Brain microvascular endothelial cell (primary cell): ENCODE measurements around the gene HES7.

Experiments
- DNase-seq: peaks from one replicate; pipeline ENCODE4 v3.0.0-alpha.2; 2020
- H3K27ac ChIP-seq: fragments of 250-450 bp; sonication (Bioruptor Pico); 2 replicates; pipeline ENCODE4 v1.5.1; 2020; ENCODE audit warnings: mild to moderate bottlenecking, moderate library complexity
- H3K27me3 ChIP-seq: fragments of 250-450 bp; sonication (Bioruptor Pico); replicated peaks from 2 replicates; pipeline ENCODE4 v1.5.1; 2020; ENCODE audit warnings: mild to moderate bottlenecking
- H3K36me3 ChIP-seq: fragments of 250-450 bp; sonication (Bioruptor Pico); replicated peaks from 2 replicates; pipeline ENCODE4 v1.5.1; 2020; ENCODE audit warnings: mild to moderate bottlenecking
- H3K4me3 ChIP-seq: 2 replicates; pipeline ENCODE4 v1.5.1; 2011; ENCODE audit warnings: low read depth, mild to moderate bottlenecking, control low read depth, low read length, moderate library complexity
- in situ Hi-C: cut with HindIII; loops from 2 replicates; pipeline ENCODE4 v1.10.0; 2017; ENCODE audit warnings: low sequenced_read_pairs, low pct_ligation_motif_present
- TF ChIP-seq, protein P1 (sequence below): IDR thresholded peaks from 2 replicates; pipeline ENCODE4 v1.5.1; 2011; ENCODE audit warnings: low read depth, mild to moderate bottlenecking, moderate library complexity, low read length, control low read depth, inconsistent platforms; ENCODE audit errors: missing control alignments

Gene HES7

DNA sequence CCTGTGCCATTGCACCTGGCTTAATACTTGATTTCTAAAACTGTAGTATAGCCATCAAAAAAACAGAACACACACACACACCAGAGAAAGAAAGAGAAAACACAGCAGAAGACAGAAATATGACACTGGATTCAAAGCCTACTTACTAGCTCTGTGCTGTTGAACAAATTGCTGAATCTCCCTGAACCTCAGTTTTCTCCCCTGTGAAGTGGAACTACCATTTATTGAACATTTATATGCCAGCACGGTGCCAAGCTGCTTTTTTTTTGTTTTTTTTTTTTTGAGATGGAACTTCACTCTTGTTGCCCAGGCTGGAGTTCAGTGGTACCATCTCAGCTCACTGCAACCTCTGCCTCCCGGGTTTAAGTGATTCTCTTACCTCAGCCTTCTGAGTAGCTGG is 23.1 kb downstream of the HES7 start:
- DNase-seq = no peak
- H3K27ac ChIP-seq = no peak overlapping the region
- no peak overlapping the region for H3K4me3 ChIP-seq
- in situ Hi-C loops = no loop called here
- H3K27me3 ChIP-seq = peaks cover 4% of the 10 kb centered on the region
- H3K36me3 ChIP-seq = no peaks in the 10 kb centered on the region
- TF ChIP-seq, protein P1, sequence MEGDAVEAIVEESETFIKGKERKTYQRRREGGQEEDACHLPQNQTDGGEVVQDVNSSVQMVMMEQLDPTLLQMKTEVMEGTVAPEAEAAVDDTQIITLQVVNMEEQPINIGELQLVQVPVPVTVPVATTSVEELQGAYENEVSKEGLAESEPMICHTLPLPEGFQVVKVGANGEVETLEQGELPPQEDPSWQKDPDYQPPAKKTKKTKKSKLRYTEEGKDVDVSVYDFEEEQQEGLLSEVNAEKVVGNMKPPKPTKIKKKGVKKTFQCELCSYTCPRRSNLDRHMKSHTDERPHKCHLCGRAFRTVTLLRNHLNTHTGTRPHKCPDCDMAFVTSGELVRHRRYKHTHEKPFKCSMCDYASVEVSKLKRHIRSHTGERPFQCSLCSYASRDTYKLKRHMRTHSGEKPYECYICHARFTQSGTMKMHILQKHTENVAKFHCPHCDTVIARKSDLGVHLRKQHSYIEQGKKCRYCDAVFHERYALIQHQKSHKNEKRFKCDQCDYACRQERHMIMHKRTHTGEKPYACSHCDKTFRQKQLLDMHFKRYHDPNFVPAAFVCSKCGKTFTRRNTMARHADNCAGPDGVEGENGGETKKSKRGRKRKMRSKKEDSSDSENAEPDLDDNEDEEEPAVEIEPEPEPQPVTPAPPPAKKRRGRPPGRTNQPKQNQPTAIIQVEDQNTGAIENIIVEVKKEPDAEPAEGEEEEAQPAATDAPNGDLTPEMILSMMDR = no peak

DNA sequence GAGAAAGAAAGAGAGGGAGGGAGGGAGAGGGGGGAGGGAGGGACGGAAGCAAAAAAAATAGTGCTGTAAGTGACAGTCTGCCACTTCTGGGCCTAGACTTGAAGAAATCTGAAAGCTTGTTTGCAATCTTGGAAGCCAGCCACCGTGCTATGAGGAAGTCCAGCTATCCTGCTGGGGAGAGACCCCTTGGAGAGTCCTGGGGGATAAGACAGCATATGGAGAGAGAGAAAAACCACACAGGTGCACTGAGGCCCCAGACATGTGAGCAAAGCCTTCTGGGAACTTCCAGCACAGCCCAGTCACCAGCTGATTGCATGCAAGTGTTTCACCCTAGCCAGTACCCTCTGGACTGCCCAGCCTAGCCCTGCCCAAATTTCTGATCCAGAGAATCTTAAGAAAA is 23.8 kb downstream of the HES7 start:
- Histone ChIP-seq H3K27me3 (peaks cover 4% of the 10 kb centered on the region), H3K4me3 (no peak overlapping the region), H3K27ac (no peak overlapping the region), H3K36me3 (no peaks in the 10 kb centered on the region)
- in situ Hi-C loops = no loop called here
- TF ChIP-seq, protein P1 = no peak
- DNase-seq = no peak

DNA sequence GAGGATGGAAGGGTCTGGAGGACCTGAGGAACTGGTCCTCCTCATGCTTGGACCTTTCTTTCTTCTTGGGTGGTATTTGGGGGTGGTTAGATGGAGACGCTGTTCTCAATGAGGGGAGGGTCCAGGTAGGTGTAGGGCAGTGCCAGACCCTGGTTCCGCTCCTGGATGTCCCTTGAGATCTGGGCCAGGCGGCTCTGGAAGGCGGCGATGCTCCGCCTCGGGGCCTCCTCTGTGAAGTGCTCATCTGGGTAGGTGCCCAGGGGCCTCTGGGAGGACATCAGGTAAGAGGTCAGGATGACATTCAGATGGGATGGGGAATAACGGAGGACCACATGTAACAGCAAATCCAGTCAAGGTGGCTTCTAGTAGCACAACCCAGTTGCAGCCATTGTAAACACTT is 27.4 kb downstream of the HES7 start:
- TF ChIP-seq, protein P1 = no peak
- H3K4me3 ChIP-seq = no peak overlapping the region
- H3K27ac ChIP-seq = no peak overlapping the region
- in situ Hi-C loops = no loop called here
- H3K36me3 ChIP-seq = no peaks in the 10 kb centered on the region
- H3K27me3 ChIP-seq = peaks cover 4% of the 10 kb centered on the region
- no peak for DNase-seq

DNA sequence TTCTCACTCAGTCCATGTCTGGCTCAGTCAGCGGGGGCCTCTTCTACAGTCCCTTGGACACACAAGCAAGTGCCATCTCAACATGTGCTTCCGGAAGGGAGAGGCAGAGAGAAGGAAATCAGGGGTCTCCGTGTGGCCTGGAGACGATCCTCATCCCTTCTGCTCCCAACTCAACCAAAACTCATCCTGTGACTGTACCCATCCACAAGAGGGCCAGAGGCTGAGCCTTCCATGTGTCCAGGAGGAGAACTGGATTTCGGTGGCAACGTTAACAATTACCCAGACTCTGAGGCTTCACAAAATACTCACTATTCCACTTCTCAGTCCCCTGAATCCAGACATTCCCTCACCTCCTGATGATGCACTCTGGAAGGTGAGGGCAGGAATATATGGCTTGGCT is 28.5 kb downstream of the HES7 start:
- TF ChIP-seq, protein P1 = no peak
- H3K27me3 ChIP-seq = peaks cover 4% of the 10 kb centered on the region
- no peak overlapping the region for H3K27ac ChIP-seq
- no peak for DNase-seq
- in situ Hi-C loops = no loop called here
- H3K36me3 ChIP-seq = no peaks in the 10 kb centered on the region
- no peak overlapping the region for H3K4me3 ChIP-seq

DNA sequence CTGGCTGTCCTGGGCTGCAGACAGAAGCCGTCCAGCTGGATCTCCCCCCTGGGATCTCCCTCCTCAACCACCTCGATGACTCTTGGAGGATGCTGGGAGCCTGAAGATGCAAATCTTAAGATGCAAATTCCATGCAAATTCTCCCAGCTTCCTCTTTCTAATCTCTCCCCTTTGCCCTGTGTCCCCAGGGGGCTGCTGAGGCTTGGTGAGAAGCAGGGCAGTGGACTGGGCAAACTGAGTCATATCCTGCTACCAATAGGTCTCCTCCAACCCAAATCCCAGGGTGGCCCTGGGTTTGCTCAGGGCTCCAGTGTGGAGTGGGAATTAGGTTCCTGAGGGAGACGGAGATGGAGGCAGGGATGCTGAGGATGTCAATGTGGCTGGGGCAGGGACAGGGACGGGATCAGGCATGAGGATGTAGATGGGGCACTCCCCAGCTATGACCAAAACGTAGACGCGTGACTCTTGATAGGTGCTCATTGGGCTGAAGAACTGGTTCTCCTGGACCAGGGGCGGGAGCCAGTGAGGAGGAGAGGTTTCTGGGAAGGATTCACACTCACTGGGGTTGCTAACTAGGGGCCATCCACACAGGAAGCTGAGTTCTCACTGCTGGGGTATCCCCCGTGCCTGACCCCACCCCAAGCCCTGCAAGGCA is 32.7 kb downstream of the HES7 start:
- Histone ChIP-seq H3K27ac (no peak overlapping the region), H3K4me3 (no peak overlapping the region), H3K36me3 (no peaks in the 10 kb centered on the region), H3K27me3 (peaks cover 2% of the 10 kb centered on the region)
- in situ Hi-C loops = no loop called here
- no peak for DNase-seq
- TF ChIP-seq, protein P1 = no peak

DNA sequence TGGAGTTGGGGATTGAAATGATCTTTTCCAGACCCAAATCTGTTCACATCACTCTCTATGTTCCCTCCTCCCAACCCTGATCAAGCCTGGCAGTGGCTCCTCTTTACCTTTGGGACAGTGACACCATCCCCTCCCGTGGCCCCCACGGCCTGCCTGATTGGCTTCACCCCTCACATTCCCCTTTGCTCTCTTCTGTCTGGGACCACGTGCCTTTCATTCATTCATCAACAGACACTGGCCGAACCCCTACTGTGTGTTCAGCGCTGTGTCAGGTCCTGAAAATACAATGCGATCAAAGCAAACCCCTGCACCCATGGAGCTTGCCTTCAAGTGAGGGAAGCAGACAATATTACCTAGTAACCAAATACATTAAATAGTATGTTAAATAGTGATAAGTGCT is 34.2 kb downstream of the HES7 start:
- TF ChIP-seq, protein P1 = no peak
- no peaks in the 10 kb centered on the region for H3K36me3 ChIP-seq
- H3K27ac ChIP-seq = no peak overlapping the region
- no peak for DNase-seq
- in situ Hi-C loops = no loop called here
- no peak overlapping the region for H3K4me3 ChIP-seq
- no peaks in the 10 kb centered on the region for H3K27me3 ChIP-seq
